NCI-H82 treated with DMSO at 0.1 percent for 48 hours (cell line): ENCODE data around the gene RBM17.
"Not testable (repeated sequence)": the region's sequence is repeated elsewhere in the genome, so short reads cannot be mapped to it uniquely, and the experiment has no call there.

Source experiments
- DNase-seq: peaks from one replicate; lab custom pipeline; 2025; ENCODE audit not compliant: unreplicated experiment; lab: John Stamatoyannopoulos, UW

RBM17 gene

DNA sequence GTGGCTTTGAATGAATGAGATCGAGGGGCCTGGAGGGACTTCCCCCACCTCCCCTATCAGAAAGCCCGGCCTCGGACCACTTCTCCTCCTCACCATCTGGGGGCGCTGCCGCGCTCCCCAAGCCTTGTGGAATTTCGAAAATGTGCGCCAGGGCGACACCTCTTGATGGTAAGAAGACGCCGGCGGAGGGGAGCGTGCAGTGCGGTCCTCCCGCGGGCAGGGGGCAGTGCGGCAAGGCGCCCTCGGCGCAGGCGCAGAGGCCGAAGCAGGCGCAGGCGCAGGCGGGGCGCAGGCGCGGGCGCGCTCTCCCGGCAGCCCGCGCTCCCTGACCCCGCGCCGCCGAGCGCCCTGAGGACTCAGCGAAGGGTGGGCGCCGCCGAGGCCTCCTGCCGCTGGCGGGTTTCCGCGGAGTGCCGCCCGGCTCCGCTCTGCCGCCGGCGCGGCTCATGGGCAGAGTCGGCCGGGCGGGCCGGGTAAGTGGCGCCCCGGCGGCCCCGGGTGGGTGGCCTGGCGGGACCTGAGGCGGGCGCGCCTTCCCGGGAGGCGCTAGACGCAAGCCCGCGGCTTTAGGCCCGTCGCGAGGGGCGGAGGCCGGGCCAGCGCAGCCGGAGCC is at the start of gene RBM17:
TSS of gene RBM17 (plus strand) at position 314 of the 613 bp plus-strand sequence. CDS start 8,032 bp downstream, outside the sequence.
- peak; percentile 66 for DNase-seq

DNA sequence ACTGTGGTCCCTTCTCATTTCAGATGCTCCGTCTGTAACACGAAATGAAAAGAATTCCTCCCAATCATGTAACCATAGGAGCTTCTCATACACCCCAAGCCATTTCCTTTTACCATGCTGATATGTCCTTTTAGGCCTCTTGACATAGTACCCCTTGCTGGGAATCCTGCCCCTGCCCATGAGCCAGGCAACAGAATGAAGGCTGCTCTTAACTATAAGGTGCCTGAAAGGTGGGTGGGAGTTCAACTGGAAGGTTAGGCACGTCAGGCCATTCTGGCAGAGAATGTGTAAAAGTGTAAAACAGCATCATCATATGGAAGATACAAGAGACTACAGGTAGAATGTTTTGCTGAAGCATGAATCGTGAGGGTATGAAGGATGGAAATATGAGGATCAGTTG is 49.1 kb upstream of the RBM17 start:
- DNase-seq, result no peak

- DNase-seq, result no peak
These were observed 48.6 kb upstream of the RBM17 start for GRCh38 chr10:6040205-6040604.

- DNase-seq, result not testable (repeated sequence)
These were observed 45.5 kb upstream of the RBM17 start for GRCh38 chr10:6043377-6043776.

GRCh38 chr10:6044060-6044459 is 44.8 kb upstream of the RBM17 start:
- no peak for DNase-seq

GRCh38 chr10:6044751-6045313 is 44.0 kb upstream of the RBM17 start:
- DNase-seq, result no peak

GRCh38 chr10:6045314-6045848 is 43.5 kb upstream of the RBM17 start:
- DNase-seq, result no peak

- no peak for DNase-seq
These were observed 42.7 kb upstream of the RBM17 start for GRCh38 chr10:6045878-6046772.

DNA sequence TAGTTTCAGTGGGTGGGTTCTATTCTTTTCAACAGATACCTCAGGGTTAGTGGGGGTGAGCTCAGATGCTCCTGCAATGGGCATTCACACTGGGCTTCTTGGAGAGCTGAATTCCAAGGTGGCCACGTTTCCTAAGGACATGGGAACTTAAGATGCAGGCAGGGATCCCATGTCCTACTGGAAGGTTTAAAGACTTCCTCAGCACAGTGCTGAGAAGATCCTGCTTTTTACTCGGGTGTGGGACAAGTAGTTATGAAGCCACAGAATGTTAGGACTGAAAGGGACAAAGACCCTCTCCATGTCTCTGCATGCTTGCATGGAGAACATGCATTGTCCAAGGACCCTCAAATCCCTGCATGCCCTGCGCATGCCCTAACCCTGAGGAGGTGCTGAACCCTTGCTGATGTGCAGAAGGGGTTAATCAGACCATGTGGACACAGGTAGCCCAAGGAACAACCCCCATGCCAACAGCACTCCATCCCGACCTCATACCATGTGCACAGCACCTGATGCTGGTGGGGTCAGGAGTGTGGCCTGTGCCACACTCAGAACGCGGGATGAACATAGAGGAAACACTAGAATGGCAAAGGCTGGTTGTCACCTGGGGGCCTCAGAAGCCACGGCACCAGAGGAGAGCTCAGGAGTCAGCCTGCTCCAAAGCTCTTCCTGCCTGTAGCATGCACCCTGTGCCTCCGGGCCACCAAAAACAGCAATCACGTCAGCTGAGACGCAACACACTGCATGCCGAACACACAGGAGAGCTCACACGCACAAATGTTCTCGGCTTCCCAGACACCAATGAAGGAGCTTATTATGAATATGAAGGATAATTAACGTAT is 41.8 kb upstream of the RBM17 start:
- no peak for DNase-seq

GRCh38 chr10:6047847-6048246 is 41.0 kb upstream of the RBM17 start:
- no peak for DNase-seq

DNA sequence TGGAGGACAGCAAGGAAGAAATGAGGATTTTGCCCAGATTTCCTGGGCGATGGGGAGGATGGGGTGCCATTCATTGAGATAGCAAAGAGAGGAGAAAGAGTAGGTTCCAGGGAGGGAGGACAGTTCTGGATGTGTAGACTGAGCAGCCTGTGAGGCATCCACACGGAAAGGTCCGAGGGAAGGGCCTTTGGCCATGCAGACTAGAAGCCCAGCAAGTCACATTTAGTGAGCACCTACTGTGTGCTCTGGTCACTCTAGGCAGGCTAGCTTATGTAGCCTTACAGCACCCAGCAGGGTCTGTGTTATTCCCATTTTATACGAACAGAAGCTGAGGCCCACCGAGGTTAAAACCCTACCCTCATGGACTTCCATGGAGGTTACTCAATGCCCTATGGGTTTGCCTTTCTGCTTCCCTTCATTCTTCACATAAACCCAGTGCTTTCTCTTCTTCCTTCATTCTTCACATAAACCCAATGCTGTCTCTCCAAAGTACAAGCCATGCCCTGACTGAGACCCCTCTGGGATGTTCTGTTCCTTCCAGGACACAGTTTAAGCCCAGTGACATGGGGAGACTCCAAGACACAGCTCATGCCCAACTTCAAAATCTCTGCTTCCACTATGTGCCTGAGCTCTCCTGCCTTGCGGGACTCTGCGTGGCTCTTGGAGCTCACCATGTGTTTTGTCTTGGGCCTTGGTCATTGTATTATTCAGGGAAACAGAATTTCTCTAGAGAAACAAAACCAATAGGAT is 40.4 kb upstream of the RBM17 start:
- no peak for DNase-seq

DNA sequence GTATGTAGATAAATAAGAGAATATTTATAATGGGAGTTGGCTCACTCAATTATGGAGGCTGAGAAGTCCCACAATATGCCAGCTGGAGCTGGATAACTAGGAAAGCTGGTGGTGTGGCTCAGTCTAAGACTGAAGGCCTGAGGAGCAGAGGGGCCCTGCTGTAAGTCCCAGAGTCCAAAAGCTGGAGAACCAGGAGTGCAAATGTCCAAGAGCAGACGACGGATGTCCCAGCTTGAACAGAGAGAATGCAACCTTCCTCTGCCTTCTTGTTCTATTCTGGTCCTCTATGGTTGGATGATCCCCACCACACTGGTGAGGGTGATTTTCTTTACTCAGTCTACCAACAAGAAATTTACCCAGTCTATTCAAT is 39.8 kb upstream of the RBM17 start:
- DNase-seq, result no peak

DNA sequence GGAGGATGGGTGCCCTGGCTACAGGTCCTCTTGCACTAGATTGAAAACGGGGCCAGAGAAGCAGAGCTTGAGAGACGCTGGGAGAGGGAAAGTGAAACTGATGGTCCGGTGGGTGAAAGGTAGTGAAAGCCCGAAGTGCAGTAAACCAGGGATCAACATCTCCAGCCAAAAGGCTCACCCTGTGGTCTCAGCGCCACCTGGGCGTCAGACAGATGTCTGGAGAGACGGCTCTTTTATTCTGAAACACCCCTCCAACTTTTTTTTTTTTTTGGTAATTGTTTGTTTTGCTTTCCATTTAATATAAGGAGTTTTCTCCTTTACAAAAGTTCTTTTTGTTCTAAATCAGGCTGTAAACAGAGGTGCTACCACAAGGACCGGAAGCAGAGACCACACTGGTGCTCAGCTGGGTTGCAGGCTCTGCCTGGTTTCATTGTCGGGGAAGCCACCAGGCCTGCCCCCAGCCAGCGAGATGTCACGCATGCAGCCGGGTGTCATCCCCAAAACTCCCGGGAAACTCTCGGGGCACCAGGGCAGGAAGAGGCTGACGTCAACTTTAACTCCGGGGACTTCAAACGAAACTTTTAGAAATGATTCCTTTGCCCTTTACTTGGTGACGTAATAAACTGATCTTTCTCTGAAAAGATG is 37.9 kb upstream of the RBM17 start:
- no peak for DNase-seq

GRCh38 chr10:6052247-6053221 is 36.3 kb upstream of the RBM17 start:
- DNase-seq, result no peak

DNA sequence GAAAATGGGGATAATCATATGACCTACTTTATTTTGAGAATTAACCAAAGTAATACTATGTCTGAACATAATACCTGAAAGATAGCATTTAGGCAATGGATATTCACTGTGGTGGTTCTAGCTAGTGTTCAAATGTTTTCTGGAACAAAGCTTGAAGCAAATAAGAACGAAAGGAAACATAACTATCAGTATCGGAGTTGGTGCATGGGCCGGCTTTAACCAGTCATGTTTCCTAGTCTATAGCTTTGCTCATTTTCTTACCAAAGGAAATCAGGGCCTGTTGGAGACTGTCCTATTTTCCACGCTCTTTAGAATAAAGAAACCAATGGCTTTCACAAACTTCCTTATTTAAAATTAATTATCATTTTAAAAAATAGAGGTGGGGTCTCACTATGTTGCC is 35.5 kb upstream of the RBM17 start:
- DNase-seq, result no peak

DNA sequence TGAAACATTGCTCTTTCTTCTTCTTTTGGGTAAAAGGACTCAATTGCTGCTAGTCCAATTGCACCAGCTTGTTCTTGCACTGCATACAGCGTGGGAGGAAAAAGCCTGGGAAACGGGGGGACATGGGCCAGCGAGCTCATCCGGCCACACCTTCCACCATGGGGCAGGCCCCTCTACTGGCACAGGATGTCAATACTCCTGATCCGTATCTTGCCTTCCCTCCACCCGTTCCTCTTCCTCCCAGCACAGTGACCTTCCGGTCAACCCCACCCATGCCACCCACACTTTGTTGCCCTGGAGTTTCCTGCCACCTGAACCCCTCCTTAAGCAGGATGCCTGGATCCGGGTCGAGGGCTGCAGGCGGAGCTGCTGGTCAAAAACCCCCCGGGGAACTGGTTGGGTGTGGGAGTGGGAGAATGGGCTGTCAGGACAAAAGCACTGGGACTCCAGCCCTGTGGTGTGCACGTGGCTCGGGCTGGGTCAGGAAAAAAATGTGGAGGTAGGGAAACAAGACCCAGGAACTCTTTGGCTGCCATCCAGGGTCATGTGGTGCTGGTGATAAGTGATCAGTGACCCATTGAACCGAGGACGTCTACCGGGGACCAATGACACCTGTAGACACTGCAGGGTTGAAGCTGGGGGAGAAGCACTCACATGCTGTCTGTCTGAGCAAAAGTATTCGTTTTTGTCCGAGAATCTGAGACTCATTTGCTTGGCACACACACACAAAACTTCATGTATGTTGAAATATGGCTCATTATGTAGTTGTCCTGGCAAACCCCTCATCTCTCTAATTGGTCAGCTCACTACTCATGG is 34.8 kb upstream of the RBM17 start:
- DNase-seq, result no peak

- DNase-seq, result no peak
These were observed 34.0 kb upstream of the RBM17 start for GRCh38 chr10:6054884-6055283.

- DNase-seq, result no peak
These were observed 32.9 kb upstream of the RBM17 start for GRCh38 chr10:6055929-6056328.
